ENCODE data around the gene FTO.

FTO gene

GRCh38 chr16:53958341-53958880 lies 254.5 kb downstream of the FTO start:
- no peak for DNase-seq (ENCODE audit: low read depth)
- no peak overlapping the region for H3K4me3 ChIP-seq (ENCODE audit: low read depth, low read length)
- no peak for TF ChIP-seq CTCF (conservative IDR thresholded peaks at IDR 0.05; ENCODE audit: low read depth, low read length)

GRCh38 chr16:53960050-53960812 lies 256.3 kb downstream of the FTO start:
- no peak for TF ChIP-seq CTCF (conservative IDR thresholded peaks at IDR 0.05; ENCODE audit: low read depth, low read length)
- DNase-seq (ENCODE audit: low read depth), result no peak
- H3K4me3 ChIP-seq (ENCODE audit: low read depth, low read length), result no peak overlapping the region

- H3K4me3 ChIP-seq (ENCODE audit: low read depth, low read length), result no peak overlapping the region
- TF ChIP-seq CTCF (conservative IDR thresholded peaks at IDR 0.05; ENCODE audit: low read depth, low read length), result no peak
- DNase-seq (ENCODE audit: low read depth), result no peak
These were observed 257.1 kb downstream of the FTO start for GRCh38 chr16:53960954-53961616.

- no peak overlapping the region for H3K4me3 ChIP-seq (ENCODE audit: low read depth, low read length)
- TF ChIP-seq CTCF (conservative IDR thresholded peaks at IDR 0.05; ENCODE audit: low read depth, low read length), result no peak
- DNase-seq (ENCODE audit: low read depth), result no peak
These were observed 258.1 kb downstream of the FTO start for GRCh38 chr16:53962041-53962440.

- TF ChIP-seq CTCF (conservative IDR thresholded peaks at IDR 0.05; ENCODE audit: low read depth, low read length), result no peak
- no peak for DNase-seq (ENCODE audit: low read depth)
- H3K4me3 ChIP-seq (ENCODE audit: low read depth, low read length), result no peak overlapping the region
These were observed 260.3 kb downstream of the FTO start for GRCh38 chr16:53964145-53964790.

GRCh38 chr16:53966821-53967571 lies 263.0 kb downstream of the FTO start:
- no peak for DNase-seq (ENCODE audit: low read depth)
- no peak overlapping the region for H3K4me3 ChIP-seq (ENCODE audit: low read depth, low read length)
- TF ChIP-seq CTCF (conservative IDR thresholded peaks at IDR 0.05; ENCODE audit: low read depth, low read length), result no peak
